H9 (cell line): ENCODE data around the gene MYO5B. TPM values are rescaled to one million over a fixed set of nuclear protein-coding genes. Genes with fewer than 3 reads are reported as not detected.

Source experiments
- DNase-seq: peaks from one replicate; pipeline ENCODE4 v3.0.0-alpha.2; 2017
- H2AFZ ChIP-seq: one replicate; pipeline ENCODE4 v1.6.1; 2013; ENCODE audit warnings: mild to moderate bottlenecking, low read length, control low read depth, moderate library complexity
- H2AK5ac ChIP-seq: 2 replicates; pipeline ENCODE4 v1.6.1; 2013; ENCODE audit warnings: low read length, control low read depth, mixed read lengths; ENCODE audit not compliant: insufficient read length
- H2BK120ac ChIP-seq: one replicate; pipeline ENCODE4 v1.6.1; 2013; ENCODE audit warnings: low read depth, mild to moderate bottlenecking, low read length, control low read depth, inconsistent platforms; ENCODE audit not compliant: poor library complexity, severe bottlenecking
- H2BK12ac ChIP-seq: 2 replicates; pipeline ENCODE4 v1.6.1; 2013; ENCODE audit warnings: low read length, control low read depth, mixed read lengths, low read depth; ENCODE audit not compliant: insufficient read length
- H2BK15ac ChIP-seq: 2 replicates; pipeline ENCODE4 v1.6.1; 2013; ENCODE audit warnings: low read depth, low read length, control low read depth
- H2BK20ac ChIP-seq: one replicate; pipeline ENCODE4 v1.6.1; 2013; ENCODE audit warnings: low read depth, mild to moderate bottlenecking, low read length, control low read depth, inconsistent platforms; ENCODE audit not compliant: poor library complexity, severe bottlenecking
- H2BK5ac ChIP-seq: 2 replicates; pipeline ENCODE4 v1.6.1; 2013; ENCODE audit warnings: low read length, control low read depth, mixed read lengths; ENCODE audit not compliant: insufficient read length
- H3K14ac ChIP-seq: 2 replicates; pipeline ENCODE4 v1.6.1; 2013; ENCODE audit warnings: low read length, control low read depth; ENCODE audit not compliant: insufficient read depth
- H3K18ac ChIP-seq: 2 replicates; pipeline ENCODE4 v1.6.1; 2013; ENCODE audit warnings: low read depth, mild to moderate bottlenecking, mixed read lengths, low read length, control low read depth; ENCODE audit not compliant: insufficient read length
- H3K23ac ChIP-seq: 2 replicates; pipeline ENCODE4 v1.6.1; 2013; ENCODE audit warnings: low read length, control low read depth, mixed read lengths, low read depth; ENCODE audit not compliant: insufficient read length
- H3K23me2 ChIP-seq: 2 replicates; pipeline ENCODE4 v1.6.1; 2013; ENCODE audit warnings: low read depth, mild to moderate bottlenecking, mixed read lengths, low read length, control low read depth; ENCODE audit not compliant: insufficient read length, poor library complexity, severe bottlenecking
- H3K27ac ChIP-seq: 2 replicates; pipeline ENCODE4 v1.5.1; 2013; ENCODE audit warnings: low read length, control low read depth, mixed read lengths, low read depth; ENCODE audit not compliant: insufficient read length
- H3K27me3 ChIP-seq: 2 replicates; pipeline ENCODE4 v1.6.1; 2013; ENCODE audit warnings: low read length, control low read depth, inconsistent platforms; ENCODE audit not compliant: insufficient read depth
- H3K4ac ChIP-seq: 2 replicates; pipeline ENCODE4 v1.6.1; 2013; ENCODE audit warnings: low read depth, mild to moderate bottlenecking, control low read depth, inconsistent platforms, low read length, moderate library complexity
- H3K4me1 ChIP-seq: 2 replicates; pipeline ENCODE4 v1.6.1; 2013; ENCODE audit warnings: low read length, control low read depth, inconsistent platforms; ENCODE audit not compliant: insufficient read depth
- H3K4me2 ChIP-seq: 2 replicates; pipeline ENCODE4 v1.6.1; 2013; ENCODE audit warnings: low read length, control low read depth, mixed read lengths; ENCODE audit not compliant: insufficient read length, insufficient read depth
- H3K56ac ChIP-seq: 2 replicates; pipeline ENCODE4 v1.6.1; 2013; ENCODE audit warnings: low read depth, mild to moderate bottlenecking, mixed read lengths, low read length, control low read depth; ENCODE audit not compliant: insufficient read length
- H3K79me1 ChIP-seq: 2 replicates; pipeline ENCODE4 v1.6.1; 2013; ENCODE audit warnings: low read depth, mild to moderate bottlenecking, moderate library complexity, low read length, control low read depth, inconsistent platforms; ENCODE audit not compliant: insufficient read depth, poor library complexity, severe bottlenecking
- H3K79me2 ChIP-seq: 2 replicates; pipeline ENCODE4 v1.6.1; 2013; ENCODE audit warnings: low read length, control low read depth, inconsistent platforms; ENCODE audit not compliant: insufficient read depth
- H3K9ac ChIP-seq: 2 replicates; pipeline ENCODE4 v1.6.1; 2013; ENCODE audit warnings: low read length, control low read depth, mixed read lengths; ENCODE audit not compliant: insufficient read length; ENCODE audit errors: extremely low read depth
- H3K9me3 ChIP-seq: one replicate; pipeline ENCODE4 v1.6.1; 2013; ENCODE audit warnings: low read depth, low read length, inconsistent platforms; ENCODE audit not compliant: control insufficient read depth
- H3T11ph ChIP-seq: one replicate; pipeline ENCODE4 v1.6.1; 2013; ENCODE audit warnings: mild to moderate bottlenecking, low read length, control low read depth, inconsistent platforms
- H4K20me1 ChIP-seq: one replicate; pipeline ENCODE4 v1.6.1; 2013; ENCODE audit not compliant: control insufficient read depth, insufficient read length, insufficient read depth
- H4K5ac ChIP-seq: 2 replicates; pipeline ENCODE4 v1.6.1; 2013; ENCODE audit warnings: low read depth, mild to moderate bottlenecking, mixed read lengths, low read length, control low read depth; ENCODE audit not compliant: insufficient read length
- H4K8ac ChIP-seq: replicated peaks from 2 replicates; pipeline ENCODE4 v1.6.1; 2013; ENCODE audit warnings: low read length, control low read depth, mixed read lengths, low read depth; ENCODE audit not compliant: insufficient read length
- H4K91ac ChIP-seq: 2 replicates; pipeline ENCODE4 v1.6.1; 2013; ENCODE audit warnings: low read depth, mild to moderate bottlenecking, moderate library complexity, mixed read lengths, low read length, control low read depth; ENCODE audit not compliant: insufficient read length
- H3K27ac Mint-ChIP-seq, 3 experiments: 2 replicates in 2 of 3; 3 replicates in 1 of 3; pipeline ENCODE4 v1.8.0; 2020 to 2021; ENCODE audit warnings: mixed read lengths in 3 of 3, mild to moderate bottlenecking in 1 of 3, moderate library complexity in 1 of 3
- H3K27me3 Mint-ChIP-seq: 2 replicates; pipeline ENCODE4 v1.8.0; 2021; ENCODE audit warnings: low read depth, mild to moderate bottlenecking, moderate library complexity, mixed read lengths
- H3K36me3 Mint-ChIP-seq, 3 experiments: 2 replicates in 2 of 3; 3 replicates in 1 of 3; pipeline ENCODE4 v1.8.0; 2020 to 2021; ENCODE audit warnings: low read depth in 3 of 3, mixed read lengths in 3 of 3; ENCODE audit not compliant: insufficient read depth in 1 of 3
- H3K4me1 Mint-ChIP-seq, 2 experiments: 2 replicates each; pipeline ENCODE4 v1.8.0; 2020; ENCODE audit warnings: mixed read lengths in 2 of 2
- H3K4me3 Mint-ChIP-seq, 2 experiments: 2 replicates in 1 of 2; 3 replicates in 1 of 2; pipeline ENCODE4 v1.8.0; 2020 to 2021; ENCODE audit warnings: mild to moderate bottlenecking in 2 of 2, mixed read lengths in 2 of 2, moderate library complexity in 1 of 2
- H3K9me3 Mint-ChIP-seq, 2 experiments: 2 replicates in 1 of 2; 3 replicates in 1 of 2; pipeline ENCODE4 v1.8.0; 2020; ENCODE audit warnings: mild to moderate bottlenecking in 2 of 2, mixed read lengths in 2 of 2, moderate library complexity in 1 of 2
- WGBS: extraction: QIAGEN DNeasy Blood & Tissue Kit; methylation state at CpG from one replicate; pipeline ENCODE4 v1.1.7; 2013; ENCODE audit warnings: missing lambda C conversion rate, low lambda C conversion rate, mixed read lengths; ENCODE audit not compliant: insufficient read length; ENCODE audit errors: extremely low coverage; 5-methylcytosine and 5-hydroxymethylcytosine counted together
- total RNA-seq: library from RNA; stranded (reverse); gene quantifications from 2 replicates; pipeline ENCODE4 v1.2.1, GENCODE V29; 2021
- TF ChIP-seq, protein P1 (sequence below): fragments of 200-600 bp; sonication (generic); conservative IDR thresholded peaks from 3 replicates; pipeline ENCODE4 v1.8.0; 2021; ENCODE audit warnings: antibody characterized with exemption, mild to moderate bottlenecking

MYO5B gene
- total RNA-seq, 1 experiment from 2014 or later: 9.3 TPM

DNA sequence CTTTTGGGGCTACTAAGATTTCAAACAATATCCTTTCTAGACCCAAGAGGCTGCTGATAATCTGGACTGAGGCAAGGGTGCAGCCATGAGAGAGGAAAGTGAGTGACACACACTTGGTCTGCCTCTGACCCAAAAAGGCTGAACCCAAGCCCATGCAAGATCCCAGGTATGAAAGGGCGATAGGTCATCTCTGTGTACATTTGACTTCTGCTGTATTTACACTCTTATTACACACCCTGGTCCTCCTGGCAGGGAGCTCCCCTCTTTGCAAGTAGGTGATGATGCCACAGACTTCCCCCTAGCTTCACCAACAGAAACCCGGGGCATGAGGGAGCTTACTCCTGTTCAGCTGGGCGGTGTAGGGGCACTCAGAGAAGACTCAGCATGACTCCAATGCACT is 319.8 kb downstream of the MYO5B start:
- Mint-ChIP-seq H3K4me3 (no peak overlapping the region), H3K27ac (no peak overlapping the region), H3K27me3 (no peaks in the 10 kb centered on the region; the same call in 1 of the 2 replicates), H3K9me3 (no peaks in the 10 kb centered on the region; a peak in 1 of 5 replicates), H3K36me3 (no peaks in the 10 kb centered on the region), H3K4me1 (peaks cover 5 to 6% of the 10 kb centered on the region in 2 experiments)
- Histone ChIP-seq H2BK120ac (no peak overlapping the region), H3T11ph (no peak overlapping the region), H3K27me3 (no peaks in the 10 kb centered on the region), H2BK12ac (no peak overlapping the region), H2BK20ac (no peak overlapping the region), H4K91ac (no peak overlapping the region), H2BK15ac (no peak overlapping the region), H4K5ac (no peak overlapping the region), H4K8ac (no peak overlapping the region), H3K27ac (no peak overlapping the region), H2BK5ac (no peak overlapping the region), H3K14ac (no peak overlapping the region), H3K4me2 (no peak overlapping the region), H3K4ac (no peak overlapping the region), H3K79me1 (no peaks in the 10 kb centered on the region), H4K20me1 (no peaks in the 10 kb centered on the region), H3K18ac (no peak overlapping the region), H2AFZ (no peak overlapping the region), H3K56ac (no peak overlapping the region), H3K4me1 (no peaks in the 10 kb centered on the region), H3K23me2 (no peaks in the 10 kb centered on the region), H3K9me3 (no peaks in the 10 kb centered on the region), H3K23ac (no peak overlapping the region), H2AK5ac (no peak overlapping the region), H3K79me2 (no peaks in the 10 kb centered on the region), H3K9ac (no peak overlapping the region)
- DNase-seq: no peak
- WGBS: no CpG with 5 or more reads among the region's 3 CpGs
- TF ChIP-seq, protein P1, sequence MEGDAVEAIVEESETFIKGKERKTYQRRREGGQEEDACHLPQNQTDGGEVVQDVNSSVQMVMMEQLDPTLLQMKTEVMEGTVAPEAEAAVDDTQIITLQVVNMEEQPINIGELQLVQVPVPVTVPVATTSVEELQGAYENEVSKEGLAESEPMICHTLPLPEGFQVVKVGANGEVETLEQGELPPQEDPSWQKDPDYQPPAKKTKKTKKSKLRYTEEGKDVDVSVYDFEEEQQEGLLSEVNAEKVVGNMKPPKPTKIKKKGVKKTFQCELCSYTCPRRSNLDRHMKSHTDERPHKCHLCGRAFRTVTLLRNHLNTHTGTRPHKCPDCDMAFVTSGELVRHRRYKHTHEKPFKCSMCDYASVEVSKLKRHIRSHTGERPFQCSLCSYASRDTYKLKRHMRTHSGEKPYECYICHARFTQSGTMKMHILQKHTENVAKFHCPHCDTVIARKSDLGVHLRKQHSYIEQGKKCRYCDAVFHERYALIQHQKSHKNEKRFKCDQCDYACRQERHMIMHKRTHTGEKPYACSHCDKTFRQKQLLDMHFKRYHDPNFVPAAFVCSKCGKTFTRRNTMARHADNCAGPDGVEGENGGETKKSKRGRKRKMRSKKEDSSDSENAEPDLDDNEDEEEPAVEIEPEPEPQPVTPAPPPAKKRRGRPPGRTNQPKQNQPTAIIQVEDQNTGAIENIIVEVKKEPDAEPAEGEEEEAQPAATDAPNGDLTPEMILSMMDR: no peak
